HEK293 (cell line): ENCODE results near the gene FASTKD3.

ENCODE experiments used
- CTCF ChIA-PET: fragments of 350-600 bp; formaldehyde crosslinking; extraction: SDS; loops from one replicate; lab custom pipeline; 2021; ENCODE audit warnings: antibody characterized with exemption; lab: Yijun Ruan, JAX
- POLR2A ChIA-PET: fragments of 300-600 bp; formaldehyde crosslinking; extraction: SDS; loops from one replicate; lab custom pipeline; 2020; ENCODE audit warnings: antibody characterized with exemption, inconsistent platforms; lab: Yijun Ruan, JAX
- H3K27ac ChIP-seq: fragments of 200-500 bp; sonication (Bioruptor generic); 2 replicates; pipeline ENCODE4 v1.5.1; 2014; ENCODE audit warnings: low read depth, low read length, control low read depth, inconsistent platforms; ENCODE audit errors: extremely low read depth
- H3K36me3 ChIP-seq, 2 experiments: fragments of 200-500 bp in 1 of 2; sonication (Bioruptor generic) in 1 of 2; 1 replicate in 1 of 2; 2 replicates in 1 of 2; pipeline ENCODE4 v1.5.1; 2014 to 2017; ENCODE audit warnings: inconsistent platforms in 2 of 2, low read length in 2 of 2; ENCODE audit not compliant: control insufficient read depth in 2 of 2, insufficient read depth in 1 of 2
- H3K4me1 ChIP-seq: fragments of 200-500 bp; sonication (Bioruptor generic); 2 replicates; pipeline ENCODE4 v1.5.1; 2014; ENCODE audit warnings: mild to moderate bottlenecking, low read length, inconsistent platforms; ENCODE audit not compliant: control insufficient read depth, insufficient read depth
- H3K4me3 ChIP-seq: 2 replicates; pipeline ENCODE4 v1.5.1; 2011; ENCODE audit warnings: low read depth, mild to moderate bottlenecking, control low read depth, low read length, moderate library complexity
- H3K9me3 ChIP-seq: fragments of 200-500 bp; sonication (Bioruptor generic); 2 replicates; pipeline ENCODE4 v1.5.1; 2014; ENCODE audit warnings: low read depth, low read length, inconsistent platforms; ENCODE audit not compliant: control insufficient read depth, insufficient read depth
- MEIS1 ChIP-seq: sonication (generic); formaldehyde crosslinking; IDR thresholded peaks from 2 replicates; pipeline ENCODE4 v1.8.1; 2022; ENCODE audit warnings: missing genetic modification reagents, mild to moderate bottlenecking, borderline replicate concordance
- ZFHX2 ChIP-seq: fragments of 450-650 bp; formaldehyde crosslinking; conservative IDR thresholded peaks from 2 replicates; pipeline ENCODE4 v1.5.1; 2016; ENCODE audit warnings: missing biosample characterization, missing genetic modification characterization
- ZNF16 ChIP-seq: fragments of 450-650 bp; formaldehyde crosslinking; IDR thresholded peaks from 2 replicates; pipeline ENCODE4 v1.5.1; 2016; ENCODE audit warnings: low read depth, missing biosample characterization, missing genetic modification characterization
- ZNF302 ChIP-seq: fragments of 450-650 bp; formaldehyde crosslinking; IDR thresholded peaks from 2 replicates; pipeline ENCODE4 v1.5.1; 2016; ENCODE audit warnings: missing biosample characterization, missing genetic modification characterization, low read depth
- ZNF654 ChIP-seq: fragments of 450-650 bp; formaldehyde crosslinking; IDR thresholded peaks from 2 replicates; pipeline ENCODE4 v1.5.1; 2016; ENCODE audit warnings: low read depth, missing biosample characterization, missing genetic modification characterization
- ZNF658 ChIP-seq: fragments of 450-650 bp; formaldehyde crosslinking; IDR thresholded peaks from 2 replicates; pipeline ENCODE4; 2016; ENCODE audit warnings: missing biosample characterization, missing genetic modification characterization
- ZNF660 ChIP-seq: fragments of 450-650 bp; IDR thresholded peaks from 2 replicates; pipeline ENCODE4 v1.5.1; 2018; ENCODE audit warnings: missing biosample characterization, mild to moderate bottlenecking, missing genetic modification characterization
- ZNF76 ChIP-seq: fragments of 450-650 bp; formaldehyde crosslinking; IDR thresholded peaks from 2 replicates; pipeline ENCODE4; 2016; ENCODE audit warnings: low read depth, missing biosample characterization, missing genetic modification characterization, borderline replicate concordance
- TF ChIP-seq, protein P1 (sequence below): fragments of 450-650 bp; formaldehyde crosslinking; IDR thresholded peaks from 2 replicates; pipeline ENCODE4 v1.5.1; 2016; ENCODE audit warnings: missing biosample characterization, missing genetic modification characterization
- TF ChIP-seq, protein P2 (sequence below): fragments of 450-650 bp; formaldehyde crosslinking; IDR thresholded peaks from 2 replicates; pipeline ENCODE4 v1.5.1; 2016; ENCODE audit warnings: missing biosample characterization, missing genetic modification characterization
- TF ChIP-seq, protein P3 (sequence below): fragments of 450-650 bp; formaldehyde crosslinking; IDR thresholded peaks from 2 replicates; pipeline ENCODE4; 2016; ENCODE audit warnings: missing biosample characterization, missing genetic modification characterization
- TF ChIP-seq, protein P4 (sequence below): fragments of 450-650 bp; formaldehyde crosslinking; IDR thresholded peaks from 2 replicates; pipeline ENCODE4 v1.5.1; 2017; ENCODE audit warnings: missing biosample characterization, missing genetic modification characterization
- TF ChIP-seq, protein P5 (sequence below): fragments of 450-650 bp; formaldehyde crosslinking; IDR thresholded peaks from 2 replicates; pipeline ENCODE4 v1.5.1; 2016; ENCODE audit warnings: missing biosample characterization, missing genetic modification characterization, borderline replicate concordance
- TF ChIP-seq, protein P6 (sequence below): fragments of 450-650 bp; formaldehyde crosslinking; conservative IDR thresholded peaks from 2 replicates; pipeline ENCODE4 v1.5.1; 2016; ENCODE audit warnings: low read depth, missing biosample characterization, missing genetic modification characterization

Gene FASTKD3

DNA sequence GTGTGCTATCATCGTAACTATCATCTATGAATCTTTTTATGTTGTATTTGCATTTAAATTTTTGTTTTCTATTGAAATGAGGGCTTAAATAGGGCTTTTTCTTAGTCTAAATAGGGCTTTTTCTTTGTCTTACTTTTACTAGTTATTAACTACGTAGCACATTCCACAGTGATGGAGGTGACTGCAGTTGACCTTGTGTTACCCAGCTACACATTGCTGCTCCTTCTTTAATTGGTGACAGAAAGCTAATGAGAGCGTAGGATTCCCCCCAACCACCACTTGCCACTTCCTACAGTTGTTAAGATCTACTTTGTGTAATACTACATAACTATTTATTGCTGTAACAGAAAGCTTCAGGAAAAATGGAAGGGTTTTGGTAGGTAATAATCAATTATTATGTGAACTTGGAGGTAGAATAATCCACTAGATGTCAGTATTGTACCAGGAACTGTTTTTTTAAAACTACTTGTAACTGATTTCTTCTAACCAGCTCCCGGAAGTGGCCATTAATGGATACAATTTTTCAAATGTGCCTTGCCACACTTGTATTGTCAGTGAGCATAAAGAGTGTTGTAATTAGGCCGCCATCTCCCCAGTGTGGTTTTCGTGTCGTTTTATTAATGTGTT lies 18.1 kb upstream of the FASTKD3 start:
- no peaks in the 10 kb centered on the region for H3K9me3 ChIP-seq
- TF ChIP-seq MEIS1 (CRISPR knock-in tag) (no peak), ZNF302 (no peak), ZNF654 (peak; percentile 82), ZNF658 (tag by site-specific recombination) (no peak), ZNF660 (0 out of 2 replicates have a peak, but pooled peaks have one; percentile 40)
- TF ChIP-seq, protein P1, sequence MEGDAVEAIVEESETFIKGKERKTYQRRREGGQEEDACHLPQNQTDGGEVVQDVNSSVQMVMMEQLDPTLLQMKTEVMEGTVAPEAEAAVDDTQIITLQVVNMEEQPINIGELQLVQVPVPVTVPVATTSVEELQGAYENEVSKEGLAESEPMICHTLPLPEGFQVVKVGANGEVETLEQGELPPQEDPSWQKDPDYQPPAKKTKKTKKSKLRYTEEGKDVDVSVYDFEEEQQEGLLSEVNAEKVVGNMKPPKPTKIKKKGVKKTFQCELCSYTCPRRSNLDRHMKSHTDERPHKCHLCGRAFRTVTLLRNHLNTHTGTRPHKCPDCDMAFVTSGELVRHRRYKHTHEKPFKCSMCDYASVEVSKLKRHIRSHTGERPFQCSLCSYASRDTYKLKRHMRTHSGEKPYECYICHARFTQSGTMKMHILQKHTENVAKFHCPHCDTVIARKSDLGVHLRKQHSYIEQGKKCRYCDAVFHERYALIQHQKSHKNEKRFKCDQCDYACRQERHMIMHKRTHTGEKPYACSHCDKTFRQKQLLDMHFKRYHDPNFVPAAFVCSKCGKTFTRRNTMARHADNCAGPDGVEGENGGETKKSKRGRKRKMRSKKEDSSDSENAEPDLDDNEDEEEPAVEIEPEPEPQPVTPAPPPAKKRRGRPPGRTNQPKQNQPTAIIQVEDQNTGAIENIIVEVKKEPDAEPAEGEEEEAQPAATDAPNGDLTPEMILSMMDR (tag by site-specific recombination) = 0 out of 2 replicates have a peak, but pooled peaks have one; percentile 11
- TF ChIP-seq, protein P2, sequence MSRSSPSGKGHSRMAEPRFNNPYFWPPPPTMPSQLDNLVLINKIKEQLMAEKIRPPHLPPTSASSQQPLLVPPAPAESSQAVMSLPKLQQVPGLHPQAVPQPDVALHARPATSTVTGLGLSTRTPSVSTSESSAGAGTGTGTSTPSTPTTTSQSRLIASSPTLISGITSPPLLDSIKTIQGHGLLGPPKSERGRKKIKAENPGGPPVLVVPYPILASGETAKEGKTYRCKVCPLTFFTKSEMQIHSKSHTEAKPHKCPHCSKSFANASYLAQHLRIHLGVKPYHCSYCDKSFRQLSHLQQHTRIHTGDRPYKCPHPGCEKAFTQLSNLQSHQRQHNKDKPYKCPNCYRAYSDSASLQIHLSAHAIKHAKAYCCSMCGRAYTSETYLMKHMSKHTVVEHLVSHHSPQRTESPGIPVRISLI (tag by site-specific recombination) = peak; percentile 39; the same call in 1 of the 2 replicates
- TF ChIP-seq, protein P3, sequence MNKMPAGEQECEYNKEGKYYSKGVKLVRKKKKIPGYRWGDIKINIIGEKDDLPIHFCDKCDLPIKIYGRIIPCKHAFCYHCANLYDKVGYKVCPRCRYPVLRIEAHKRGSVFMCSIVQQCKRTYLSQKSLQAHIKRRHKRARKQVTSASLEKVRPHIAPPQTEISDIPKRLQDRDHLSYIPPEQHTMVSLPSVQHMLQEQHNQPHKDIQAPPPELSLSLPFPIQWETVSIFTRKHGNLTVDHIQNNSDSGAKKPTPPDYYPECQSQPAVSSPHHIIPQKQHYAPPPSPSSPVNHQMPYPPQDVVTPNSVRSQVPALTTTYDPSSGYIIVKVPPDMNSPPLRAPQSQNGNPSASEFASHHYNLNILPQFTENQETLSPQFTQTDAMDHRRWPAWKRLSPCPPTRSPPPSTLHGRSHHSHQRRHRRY (tag by site-specific recombination) = no peak
- TF ChIP-seq, protein P4, sequence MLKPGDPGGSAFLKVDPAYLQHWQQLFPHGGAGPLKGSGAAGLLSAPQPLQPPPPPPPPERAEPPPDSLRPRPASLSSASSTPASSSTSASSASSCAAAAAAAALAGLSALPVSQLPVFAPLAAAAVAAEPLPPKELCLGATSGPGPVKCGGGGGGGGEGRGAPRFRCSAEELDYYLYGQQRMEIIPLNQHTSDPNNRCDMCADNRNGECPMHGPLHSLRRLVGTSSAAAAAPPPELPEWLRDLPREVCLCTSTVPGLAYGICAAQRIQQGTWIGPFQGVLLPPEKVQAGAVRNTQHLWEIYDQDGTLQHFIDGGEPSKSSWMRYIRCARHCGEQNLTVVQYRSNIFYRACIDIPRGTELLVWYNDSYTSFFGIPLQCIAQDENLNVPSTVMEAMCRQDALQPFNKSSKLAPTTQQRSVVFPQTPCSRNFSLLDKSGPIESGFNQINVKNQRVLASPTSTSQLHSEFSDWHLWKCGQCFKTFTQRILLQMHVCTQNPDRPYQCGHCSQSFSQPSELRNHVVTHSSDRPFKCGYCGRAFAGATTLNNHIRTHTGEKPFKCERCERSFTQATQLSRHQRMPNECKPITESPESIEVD (tag by site-specific recombination) = no peak
- TF ChIP-seq, all 188 proteins: peak for 4
- Histone ChIP-seq H3K4me3 (no peak overlapping the region), H3K4me1 (no peaks in the 10 kb centered on the region), H3K36me3 (peaks cover 59 to 85% of the 10 kb centered on the region in 2 experiments), H3K27ac (no peak overlapping the region)
- ChIA-PET CTCF (interaction anchor here (0.6 to 3.2 kb wide), 22 partner anchors 9 to 1665 kb away, joined by 3 to 32 read pairs (median 4); no protein-coding TSS in a partner anchor), POLR2A (interaction anchor here (1.0 kb wide), 1 partner anchor 18 kb away, joined by 8 read pairs; the partner anchor contains the start of genes FASTKD3 and MTRR)

DNA sequence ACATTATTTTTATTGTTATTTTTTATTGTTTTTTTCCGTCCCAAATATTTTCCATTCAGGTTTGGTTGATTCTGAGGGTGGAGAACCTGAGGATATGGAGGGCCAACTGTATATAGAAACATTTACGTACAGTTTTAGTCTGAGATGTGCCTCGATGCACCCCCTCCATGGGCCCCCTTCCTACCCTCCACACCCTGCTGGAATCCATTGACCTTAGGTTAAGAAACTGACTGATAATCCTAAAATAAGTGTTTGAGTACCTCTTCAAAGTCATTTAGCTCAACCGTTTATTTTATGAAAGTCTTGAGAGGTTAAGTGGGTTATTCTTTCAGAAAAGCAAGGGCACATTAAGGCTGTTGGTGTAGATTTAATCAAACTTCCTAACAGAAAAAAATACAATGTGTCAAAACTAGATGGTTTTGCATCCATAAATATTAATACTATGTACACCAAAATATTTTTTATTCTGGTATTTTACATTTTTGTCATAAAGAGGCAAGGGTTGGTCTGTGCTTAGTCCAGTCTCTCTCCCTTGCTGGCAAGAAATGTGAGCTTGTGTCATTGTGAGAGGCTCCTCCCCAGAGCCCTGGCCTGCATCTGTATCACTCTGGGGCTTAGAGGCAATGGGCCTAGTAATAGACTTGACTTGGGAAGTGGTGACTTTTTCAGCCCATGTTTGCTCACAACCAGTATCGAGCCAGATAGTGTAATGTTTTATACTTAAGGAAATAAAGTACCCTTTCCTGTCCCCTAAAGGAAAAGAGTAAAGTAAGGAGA lies 15.8 kb upstream of the FASTKD3 start:
- no peaks in the 10 kb centered on the region for H3K4me1 ChIP-seq
- CTCF ChIA-PET = interaction anchor here (0.7 to 3.2 kb wide), 2 partner anchors 44 to 302 kb away, joined by 4 to 15 read pairs; no protein-coding TSS in a partner anchor
- H3K27ac ChIP-seq = no peak overlapping the region
- H3K4me3 ChIP-seq = no peak overlapping the region
- peaks cover 46 to 91% of the 10 kb centered on the region in 2 experiments for H3K36me3 ChIP-seq
- no peaks in the 10 kb centered on the region for H3K9me3 ChIP-seq
- POLR2A ChIA-PET = no interaction called here
- TF ChIP-seq, protein P5, sequence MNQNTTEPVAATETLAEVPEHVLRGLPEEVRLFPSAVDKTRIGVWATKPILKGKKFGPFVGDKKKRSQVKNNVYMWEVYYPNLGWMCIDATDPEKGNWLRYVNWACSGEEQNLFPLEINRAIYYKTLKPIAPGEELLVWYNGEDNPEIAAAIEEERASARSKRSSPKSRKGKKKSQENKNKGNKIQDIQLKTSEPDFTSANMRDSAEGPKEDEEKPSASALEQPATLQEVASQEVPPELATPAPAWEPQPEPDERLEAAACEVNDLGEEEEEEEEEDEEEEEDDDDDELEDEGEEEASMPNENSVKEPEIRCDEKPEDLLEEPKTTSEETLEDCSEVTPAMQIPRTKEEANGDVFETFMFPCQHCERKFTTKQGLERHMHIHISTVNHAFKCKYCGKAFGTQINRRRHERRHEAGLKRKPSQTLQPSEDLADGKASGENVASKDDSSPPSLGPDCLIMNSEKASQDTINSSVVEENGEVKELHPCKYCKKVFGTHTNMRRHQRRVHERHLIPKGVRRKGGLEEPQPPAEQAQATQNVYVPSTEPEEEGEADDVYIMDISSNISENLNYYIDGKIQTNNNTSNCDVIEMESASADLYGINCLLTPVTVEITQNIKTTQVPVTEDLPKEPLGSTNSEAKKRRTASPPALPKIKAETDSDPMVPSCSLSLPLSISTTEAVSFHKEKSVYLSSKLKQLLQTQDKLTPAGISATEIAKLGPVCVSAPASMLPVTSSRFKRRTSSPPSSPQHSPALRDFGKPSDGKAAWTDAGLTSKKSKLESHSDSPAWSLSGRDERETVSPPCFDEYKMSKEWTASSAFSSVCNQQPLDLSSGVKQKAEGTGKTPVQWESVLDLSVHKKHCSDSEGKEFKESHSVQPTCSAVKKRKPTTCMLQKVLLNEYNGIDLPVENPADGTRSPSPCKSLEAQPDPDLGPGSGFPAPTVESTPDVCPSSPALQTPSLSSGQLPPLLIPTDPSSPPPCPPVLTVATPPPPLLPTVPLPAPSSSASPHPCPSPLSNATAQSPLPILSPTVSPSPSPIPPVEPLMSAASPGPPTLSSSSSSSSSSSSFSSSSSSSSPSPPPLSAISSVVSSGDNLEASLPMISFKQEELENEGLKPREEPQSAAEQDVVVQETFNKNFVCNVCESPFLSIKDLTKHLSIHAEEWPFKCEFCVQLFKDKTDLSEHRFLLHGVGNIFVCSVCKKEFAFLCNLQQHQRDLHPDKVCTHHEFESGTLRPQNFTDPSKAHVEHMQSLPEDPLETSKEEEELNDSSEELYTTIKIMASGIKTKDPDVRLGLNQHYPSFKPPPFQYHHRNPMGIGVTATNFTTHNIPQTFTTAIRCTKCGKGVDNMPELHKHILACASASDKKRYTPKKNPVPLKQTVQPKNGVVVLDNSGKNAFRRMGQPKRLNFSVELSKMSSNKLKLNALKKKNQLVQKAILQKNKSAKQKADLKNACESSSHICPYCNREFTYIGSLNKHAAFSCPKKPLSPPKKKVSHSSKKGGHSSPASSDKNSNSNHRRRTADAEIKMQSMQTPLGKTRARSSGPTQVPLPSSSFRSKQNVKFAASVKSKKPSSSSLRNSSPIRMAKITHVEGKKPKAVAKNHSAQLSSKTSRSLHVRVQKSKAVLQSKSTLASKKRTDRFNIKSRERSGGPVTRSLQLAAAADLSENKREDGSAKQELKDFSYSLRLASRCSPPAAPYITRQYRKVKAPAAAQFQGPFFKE (tag by site-specific recombination) = no peak
- TF ChIP-seq, protein P6, sequence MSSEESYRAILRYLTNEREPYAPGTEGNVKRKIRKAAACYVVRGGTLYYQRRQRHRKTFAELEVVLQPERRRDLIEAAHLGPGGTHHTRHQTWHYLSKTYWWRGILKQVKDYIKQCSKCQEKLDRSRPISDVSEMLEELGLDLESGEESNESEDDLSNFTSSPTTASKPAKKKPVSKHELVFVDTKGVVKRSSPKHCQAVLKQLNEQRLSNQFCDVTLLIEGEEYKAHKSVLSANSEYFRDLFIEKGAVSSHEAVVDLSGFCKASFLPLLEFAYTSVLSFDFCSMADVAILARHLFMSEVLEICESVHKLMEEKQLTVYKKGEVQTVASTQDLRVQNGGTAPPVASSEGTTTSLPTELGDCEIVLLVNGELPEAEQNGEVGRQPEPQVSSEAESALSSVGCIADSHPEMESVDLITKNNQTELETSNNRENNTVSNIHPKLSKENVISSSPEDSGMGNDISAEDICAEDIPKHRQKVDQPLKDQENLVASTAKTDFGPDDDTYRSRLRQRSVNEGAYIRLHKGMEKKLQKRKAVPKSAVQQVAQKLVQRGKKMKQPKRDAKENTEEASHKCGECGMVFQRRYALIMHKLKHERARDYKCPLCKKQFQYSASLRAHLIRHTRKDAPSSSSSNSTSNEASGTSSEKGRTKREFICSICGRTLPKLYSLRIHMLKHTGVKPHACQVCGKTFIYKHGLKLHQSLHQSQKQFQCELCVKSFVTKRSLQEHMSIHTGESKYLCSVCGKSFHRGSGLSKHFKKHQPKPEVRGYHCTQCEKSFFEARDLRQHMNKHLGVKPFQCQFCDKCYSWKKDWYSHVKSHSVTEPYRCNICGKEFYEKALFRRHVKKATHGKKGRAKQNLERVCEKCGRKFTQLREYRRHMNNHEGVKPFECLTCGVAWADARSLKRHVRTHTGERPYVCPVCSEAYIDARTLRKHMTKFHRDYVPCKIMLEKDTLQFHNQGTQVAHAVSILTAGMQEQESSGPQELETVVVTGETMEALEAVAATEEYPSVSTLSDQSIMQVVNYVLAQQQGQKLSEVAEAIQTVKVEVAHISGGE (tag by site-specific recombination) = no peak
- TF ChIP-seq ZFHX2 (tag by site-specific recombination) (no peak), ZNF76 (tag by site-specific recombination) (no peak), ZNF16 (tag by site-specific recombination) (no peak)
